Measurements from ENCODE around the gene GALR3. TPM values are rescaled to one million over a fixed set of nuclear protein-coding genes. Genes with fewer than 3 reads are reported as not detected.

The GALR3 gene
- polyA plus RNA-seq, 3 donors, result not detected

GRCh38 chr22:37843741-37844089 is 20.5 kb downstream of the GALR3 start:
- DNase-seq, result no peak
- Mint-ChIP-seq H3K36me3 (peaks cover 7 to 15% of the 10 kb centered on the region in 2 donors), H3K4me3 (peak overlapping the region; percentile 81 to 88), H3K27me3 (ENCODE audit: low read depth in 3 of 3) (no peaks in the 10 kb centered on the region), H3K4me1 (peaks cover 26% of the 10 kb centered on the region), H3K27ac (peak overlapping the region; percentile 63 to 92 (median 85)), H3K9me3 (peaks cover 0 to 6% (median 4%) of the 10 kb centered on the region in 7 donors)
- H3K4me3 ChIP-seq (replicated peaks in 1 of 3; ENCODE audit: low read depth in 2 of 3, low read length in 3 of 3), result peak overlapping the region; percentile 48 to 87 (median 70)
- peak overlapping the region; percentile 97 for H3K4me2 ChIP-seq (replicated peaks; ENCODE audit: extremely low read depth, low read length, poor library complexity, severe bottlenecking)
- under 1% methylated on average over 46 of the region's 46 CpGs for WGBS (ENCODE audit: insufficient coverage)
- TF ChIP-seq, protein P1, sequence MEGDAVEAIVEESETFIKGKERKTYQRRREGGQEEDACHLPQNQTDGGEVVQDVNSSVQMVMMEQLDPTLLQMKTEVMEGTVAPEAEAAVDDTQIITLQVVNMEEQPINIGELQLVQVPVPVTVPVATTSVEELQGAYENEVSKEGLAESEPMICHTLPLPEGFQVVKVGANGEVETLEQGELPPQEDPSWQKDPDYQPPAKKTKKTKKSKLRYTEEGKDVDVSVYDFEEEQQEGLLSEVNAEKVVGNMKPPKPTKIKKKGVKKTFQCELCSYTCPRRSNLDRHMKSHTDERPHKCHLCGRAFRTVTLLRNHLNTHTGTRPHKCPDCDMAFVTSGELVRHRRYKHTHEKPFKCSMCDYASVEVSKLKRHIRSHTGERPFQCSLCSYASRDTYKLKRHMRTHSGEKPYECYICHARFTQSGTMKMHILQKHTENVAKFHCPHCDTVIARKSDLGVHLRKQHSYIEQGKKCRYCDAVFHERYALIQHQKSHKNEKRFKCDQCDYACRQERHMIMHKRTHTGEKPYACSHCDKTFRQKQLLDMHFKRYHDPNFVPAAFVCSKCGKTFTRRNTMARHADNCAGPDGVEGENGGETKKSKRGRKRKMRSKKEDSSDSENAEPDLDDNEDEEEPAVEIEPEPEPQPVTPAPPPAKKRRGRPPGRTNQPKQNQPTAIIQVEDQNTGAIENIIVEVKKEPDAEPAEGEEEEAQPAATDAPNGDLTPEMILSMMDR (IDR thresholded peaks at IDR 0.05), result no peak
- peak overlapping the region; percentile 11 to 70 for H3K27ac ChIP-seq (ENCODE audit: low read depth in 1 of 2, low read length in 2 of 2)
- H3K79me2 ChIP-seq (ENCODE audit: insufficient read depth, low read length), result peaks cover 32% of the 10 kb centered on the region
- H3K9ac ChIP-seq (ENCODE audit: insufficient read depth, low read length, poor library complexity, severe bottlenecking), result peak overlapping the region; percentile 75
- H3K4me1 ChIP-seq (ENCODE audit: control insufficient read depth in 1 of 2, insufficient read depth in 2 of 2, low read length in 2 of 2), result peaks cover 19% of the 10 kb centered on the region in 2 donors
- peaks cover 8 to 13% of the 10 kb centered on the region in 2 donors for H3K36me3 ChIP-seq (replicated peaks in 1 of 2; ENCODE audit: control insufficient read depth in 1 of 2, insufficient read depth in 2 of 2, low read length in 2 of 2)
- H2AFZ ChIP-seq (ENCODE audit: insufficient read depth, low read depth, low read length, poor library complexity, severe bottlenecking), result peak overlapping the region; percentile 81
- no peaks in the 10 kb centered on the region for H4K20me1 ChIP-seq (ENCODE audit: insufficient read depth, low read length)
- no peaks in the 10 kb centered on the region for H3K9me3 ChIP-seq (replicated peaks in 1 of 2; ENCODE audit: control insufficient read depth in 1 of 2, insufficient read depth in 1 of 2, low read length in 2 of 2)
- H3K27me3 ChIP-seq (ENCODE audit: control insufficient read depth in 2 of 2, insufficient read depth in 2 of 2, low read length in 2 of 2), result no peaks in the 10 kb centered on the region
- intact Hi-C loops (cut with micrococcal nuclease), result loop anchor here (10.0 kb wide), 2 partner anchors 99 to 169 kb away; partner anchors contain the start of gene LGALS1 (in 1 of the 2)

DNA sequence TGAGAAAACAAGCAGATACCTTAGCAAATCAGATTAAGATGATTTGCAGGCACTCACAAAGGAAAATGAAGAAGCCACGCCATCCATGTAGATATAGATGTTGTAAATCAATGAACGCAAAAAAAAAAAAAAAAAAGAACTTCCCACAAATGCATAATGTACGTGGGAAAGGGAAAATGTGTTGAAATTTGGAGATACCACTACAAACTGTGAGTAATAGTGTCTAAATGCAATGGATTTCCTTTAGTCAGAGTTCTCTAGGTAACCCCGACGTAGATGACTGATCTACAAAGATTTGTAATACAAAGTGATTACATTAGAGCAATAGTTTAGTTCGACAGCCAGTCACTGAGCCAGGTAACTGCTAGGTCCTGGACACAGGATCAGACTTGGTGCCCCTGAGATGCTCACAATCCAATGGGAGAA is 21.7 kb downstream of the GALR3 start:
- Histone ChIP-seq H4K20me1 (ENCODE audit: insufficient read depth, low read length) (peaks cover 2% of the 10 kb centered on the region), H3K9me3 (replicated peaks in 1 of 2; ENCODE audit: control insufficient read depth in 1 of 2, insufficient read depth in 1 of 2, low read length in 2 of 2) (no peaks in the 10 kb centered on the region), H3K4me3 (replicated peaks in 1 of 3; ENCODE audit: low read depth in 2 of 3, low read length in 3 of 3) (peak overlapping the region; percentile 4 to 87 (median 33)), H3K9ac (ENCODE audit: insufficient read depth, low read length, poor library complexity, severe bottlenecking) (no peak overlapping the region), H3K27ac (ENCODE audit: low read depth in 1 of 2, low read length in 2 of 2) (peak overlapping the region; percentile 59 to 61), H3K36me3 (replicated peaks in 1 of 2; ENCODE audit: control insufficient read depth in 1 of 2, insufficient read depth in 2 of 2, low read length in 2 of 2) (peaks cover under 1 to 1% of the 10 kb centered on the region in 2 donors), H3K27me3 (ENCODE audit: control insufficient read depth in 2 of 2, insufficient read depth in 2 of 2, low read length in 2 of 2) (no peaks in the 10 kb centered on the region), H2AFZ (ENCODE audit: insufficient read depth, low read depth, low read length, poor library complexity, severe bottlenecking) (peak overlapping the region; percentile 55), H3K4me1 (ENCODE audit: control insufficient read depth in 1 of 2, insufficient read depth in 2 of 2, low read length in 2 of 2) (peaks cover 22 to 27% of the 10 kb centered on the region in 2 donors), H3K4me2 (replicated peaks; ENCODE audit: extremely low read depth, low read length, poor library complexity, severe bottlenecking) (peak overlapping the region; percentile 97), H3K79me2 (ENCODE audit: insufficient read depth, low read length) (peaks cover 39% of the 10 kb centered on the region)
- Mint-ChIP-seq H3K27me3 (ENCODE audit: low read depth in 3 of 3) (no peaks in the 10 kb centered on the region), H3K4me3 (peak overlapping the region; percentile 77 to 83), H3K9me3 (peaks cover 0 to 8% (median 4%) of the 10 kb centered on the region in 7 donors), H3K36me3 (peaks cover 1 to 8% of the 10 kb centered on the region in 2 donors), H3K4me1 (peaks cover 31% of the 10 kb centered on the region), H3K27ac (peak overlapping the region; percentile 78 to 94 (median 89))
- intact Hi-C loops (cut with micrococcal nuclease), result loop anchor here (10.0 kb wide), 2 partner anchors 100 to 170 kb away; partner anchors contain the start of gene LGALS1 (in 1 of the 2)
- TF ChIP-seq, protein P1 (IDR thresholded peaks at IDR 0.05), result no peak
- WGBS (ENCODE audit: insufficient coverage), result 90% methylated on average over 2 of the region's 6 CpGs
- peak in 2 of 3 donors; percentile 38 to 58 for DNase-seq

All from CD14-positive monocyte (primary cell).